Epithelial cell of esophagus (primary cell): ENCODE measurements around the gene DSCAM.

ENCODE experiments used
- DNase-seq: peaks from one replicate; pipeline ENCODE4 v3.0.0; 2010; ENCODE audit warnings: low read depth
- H3K4me3 ChIP-seq: 2 replicates; pipeline ENCODE4 v1.5.1; 2011; ENCODE audit warnings: mild to moderate bottlenecking, low read length, control low read depth
- TF ChIP-seq, protein P1 (sequence below): IDR thresholded peaks from 2 replicates; pipeline ENCODE4 v1.5.1; 2011; ENCODE audit warnings: low read depth, mild to moderate bottlenecking, low read length, control low read depth, inconsistent platforms; ENCODE audit not compliant: insufficient read depth; ENCODE audit errors: missing control alignments

The DSCAM gene

DNA sequence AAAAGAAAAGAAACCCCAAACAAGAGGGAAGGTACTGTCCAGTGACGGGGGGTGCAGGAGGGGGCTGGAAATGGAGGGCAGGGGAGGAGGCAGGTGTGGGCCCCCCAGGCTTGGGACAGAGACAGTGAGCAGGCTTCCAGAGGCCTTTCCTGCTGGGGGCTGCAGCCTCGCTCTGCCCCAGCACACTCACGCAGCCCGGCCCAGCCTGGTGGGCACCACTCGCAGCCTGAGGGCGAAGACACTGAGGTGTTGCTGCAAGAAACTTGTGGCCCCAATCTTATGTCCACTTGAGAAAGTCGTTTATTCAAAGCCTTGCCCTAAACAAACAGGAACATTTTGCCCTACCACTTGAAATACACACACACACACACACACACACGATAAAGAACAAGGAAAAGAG lies 705.3 kb downstream of the DSCAM start:
- no peak for DNase-seq
- H3K4me3 ChIP-seq = no peak overlapping the region
- TF ChIP-seq, protein P1, sequence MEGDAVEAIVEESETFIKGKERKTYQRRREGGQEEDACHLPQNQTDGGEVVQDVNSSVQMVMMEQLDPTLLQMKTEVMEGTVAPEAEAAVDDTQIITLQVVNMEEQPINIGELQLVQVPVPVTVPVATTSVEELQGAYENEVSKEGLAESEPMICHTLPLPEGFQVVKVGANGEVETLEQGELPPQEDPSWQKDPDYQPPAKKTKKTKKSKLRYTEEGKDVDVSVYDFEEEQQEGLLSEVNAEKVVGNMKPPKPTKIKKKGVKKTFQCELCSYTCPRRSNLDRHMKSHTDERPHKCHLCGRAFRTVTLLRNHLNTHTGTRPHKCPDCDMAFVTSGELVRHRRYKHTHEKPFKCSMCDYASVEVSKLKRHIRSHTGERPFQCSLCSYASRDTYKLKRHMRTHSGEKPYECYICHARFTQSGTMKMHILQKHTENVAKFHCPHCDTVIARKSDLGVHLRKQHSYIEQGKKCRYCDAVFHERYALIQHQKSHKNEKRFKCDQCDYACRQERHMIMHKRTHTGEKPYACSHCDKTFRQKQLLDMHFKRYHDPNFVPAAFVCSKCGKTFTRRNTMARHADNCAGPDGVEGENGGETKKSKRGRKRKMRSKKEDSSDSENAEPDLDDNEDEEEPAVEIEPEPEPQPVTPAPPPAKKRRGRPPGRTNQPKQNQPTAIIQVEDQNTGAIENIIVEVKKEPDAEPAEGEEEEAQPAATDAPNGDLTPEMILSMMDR = no peak

DNA sequence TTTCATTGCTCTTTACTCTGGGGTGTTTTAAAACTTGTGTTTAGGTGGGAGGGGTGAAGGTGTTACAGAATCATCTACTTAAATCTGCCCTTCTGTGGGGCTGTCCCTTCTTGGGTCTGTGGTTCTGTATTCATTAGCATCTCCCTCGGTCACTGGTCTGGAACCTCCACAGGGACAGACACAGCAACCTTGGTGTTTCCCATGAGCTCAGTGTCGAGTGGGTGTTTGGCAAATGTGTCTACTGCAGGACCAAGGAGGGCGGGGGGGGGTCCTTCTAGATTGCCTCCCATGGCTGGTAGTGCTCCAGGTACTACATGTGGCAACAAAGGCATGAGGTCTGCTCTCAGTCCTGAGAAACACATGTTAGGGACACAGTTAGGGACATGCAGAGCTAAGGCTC lies 706.3 kb downstream of the DSCAM start:
- TF ChIP-seq, protein P1 = no peak

DNA sequence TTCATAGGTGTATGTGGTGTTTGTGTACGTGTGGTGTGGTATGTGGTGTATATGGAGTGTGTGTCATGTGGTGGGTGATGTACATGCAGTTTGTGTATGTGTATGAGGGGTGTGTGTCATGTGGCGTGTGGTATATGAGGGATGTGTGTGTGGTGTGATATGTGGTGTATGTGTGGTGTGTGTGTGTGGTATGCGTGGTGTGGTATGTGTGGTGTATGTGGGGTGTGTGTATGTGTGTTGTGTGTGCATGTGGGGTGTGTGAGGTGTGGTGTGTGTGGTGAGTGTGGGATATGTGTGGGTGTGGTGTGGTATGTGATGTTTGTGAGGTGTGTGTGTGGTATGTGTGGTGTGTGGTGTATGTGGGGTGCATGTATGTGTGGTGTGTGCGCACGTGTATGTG lies 707.3 kb downstream of the DSCAM start:
- H3K4me3 ChIP-seq = no peak overlapping the region
- TF ChIP-seq, protein P1 = no peak
- no peak for DNase-seq

More for the DNA sequence above, 706.3 kb downstream of the DSCAM start:
- DNase-seq = no peak
- H3K4me3 ChIP-seq = no peak overlapping the region

DNA sequence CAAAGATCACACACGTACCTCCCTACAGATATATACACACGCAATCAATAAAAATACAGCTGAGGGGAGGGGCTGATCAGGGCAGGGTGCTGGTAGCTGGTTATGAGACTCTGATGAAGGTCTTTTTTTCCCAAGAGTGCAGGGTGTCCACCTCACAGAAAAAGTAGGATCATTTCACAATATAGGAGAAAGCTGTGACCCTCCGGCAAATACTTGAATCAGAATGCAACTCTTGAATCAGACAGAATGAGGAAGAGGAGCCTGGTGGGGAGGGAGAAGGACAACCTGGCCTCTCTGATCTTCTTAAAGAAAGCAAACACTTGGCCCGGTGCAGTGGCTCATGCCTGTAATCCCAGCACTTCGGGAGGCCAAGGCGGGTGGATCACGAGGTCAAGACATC lies 710.4 kb downstream of the DSCAM start:
- no peak for DNase-seq
- TF ChIP-seq, protein P1 = no peak
- H3K4me3 ChIP-seq = no peak overlapping the region

DNA sequence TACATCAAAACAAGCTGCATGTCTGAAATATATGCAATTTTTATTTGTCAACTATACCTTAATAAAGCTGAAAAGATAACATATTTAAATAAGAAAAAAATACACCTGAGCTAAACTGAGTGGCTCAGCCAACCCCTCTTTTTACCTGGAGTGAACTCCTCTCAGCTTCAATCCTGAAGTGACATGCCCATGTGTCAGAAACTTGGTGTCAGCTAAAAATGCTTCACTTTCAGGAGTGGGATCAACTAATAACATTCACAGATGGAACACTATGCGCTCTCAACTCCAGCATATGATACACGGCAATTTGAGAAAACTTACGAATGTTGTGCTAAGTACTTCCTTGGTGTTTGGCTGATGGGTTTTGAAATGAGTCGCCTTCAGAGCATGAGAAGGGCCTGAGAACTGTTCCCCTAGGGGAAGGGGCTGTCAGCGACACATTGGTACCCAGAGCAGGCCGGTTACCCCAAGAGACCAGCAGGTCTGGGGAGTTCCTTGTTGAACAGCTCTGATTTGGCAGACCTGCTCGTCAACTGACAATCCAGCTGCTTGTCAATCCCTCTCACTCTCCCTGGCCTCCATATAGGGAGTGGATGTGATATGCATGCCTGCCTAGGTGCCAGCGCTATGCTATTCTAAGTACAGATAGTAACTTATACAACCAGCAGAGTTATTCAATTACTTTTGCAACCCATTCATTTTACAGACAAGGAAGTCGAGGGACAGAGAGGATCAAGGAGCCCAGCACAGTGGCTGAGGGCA lies 712.0 kb downstream of the DSCAM start:
- TF ChIP-seq, protein P1 = no peak
- no peak for DNase-seq
- H3K4me3 ChIP-seq = no peak overlapping the region

DNA sequence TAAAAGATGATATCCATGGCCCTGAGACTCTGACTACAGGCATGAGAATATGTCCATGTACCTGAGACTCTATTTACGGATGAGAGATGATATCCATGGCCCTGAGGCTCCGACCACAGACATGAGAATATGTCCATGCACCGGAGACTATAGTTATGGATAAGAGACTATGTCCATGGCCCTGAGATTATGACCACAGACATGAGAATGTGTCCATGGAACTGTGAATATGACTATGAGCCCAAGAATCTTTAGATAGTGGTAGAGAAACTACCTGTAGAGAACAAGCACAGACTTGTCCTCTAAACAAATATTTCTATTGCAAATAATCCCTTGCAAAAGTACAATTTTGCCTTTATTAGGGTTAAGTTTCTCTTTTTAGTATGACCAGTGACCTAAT lies 716.5 kb downstream of the DSCAM start:
- peak; percentile 70 for DNase-seq
- H3K4me3 ChIP-seq = no peak overlapping the region
- TF ChIP-seq, protein P1 = no peak

GRCh38 chr21:40129809-40130208 lies 717.1 kb downstream of the DSCAM start:
- TF ChIP-seq, protein P1 = no peak
- no peak for DNase-seq
- H3K4me3 ChIP-seq = no peak overlapping the region
